ENCODE measurements around the gene TMOD3.

The TMOD3 gene

DNA sequence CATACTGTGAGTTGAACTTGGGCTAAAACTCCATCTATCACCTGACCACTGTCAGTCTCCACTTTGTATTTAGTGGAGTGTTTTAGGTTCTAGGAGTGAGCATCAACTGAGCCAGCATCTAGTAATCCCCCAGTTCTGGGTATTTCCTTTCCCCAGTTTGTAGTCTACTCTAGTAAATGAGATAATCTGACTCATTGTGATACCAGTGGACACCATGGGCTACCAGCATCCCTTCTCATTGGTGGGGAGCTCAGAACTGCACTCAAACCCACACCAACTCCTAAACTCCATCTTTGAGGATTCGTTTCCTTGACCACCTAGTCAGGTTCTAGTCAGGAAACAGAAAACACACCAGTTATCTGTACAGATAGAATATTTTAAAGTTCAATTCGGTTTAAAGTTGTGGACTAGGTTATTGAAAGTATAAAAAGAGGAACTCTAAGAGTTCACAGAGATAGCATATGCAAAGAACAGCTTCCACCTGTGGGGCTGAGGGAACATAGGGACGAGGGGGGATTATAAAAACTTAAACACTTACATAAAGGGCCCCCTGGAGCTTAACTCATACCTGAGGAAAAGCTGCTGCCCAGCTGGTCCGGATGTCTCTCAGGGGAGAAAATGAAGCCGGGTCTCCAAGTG is 106.1 kb downstream of the TMOD3 start:
- DNase-seq (ENCODE audit: extremely low read depth, low read depth), result no peak

DNA sequence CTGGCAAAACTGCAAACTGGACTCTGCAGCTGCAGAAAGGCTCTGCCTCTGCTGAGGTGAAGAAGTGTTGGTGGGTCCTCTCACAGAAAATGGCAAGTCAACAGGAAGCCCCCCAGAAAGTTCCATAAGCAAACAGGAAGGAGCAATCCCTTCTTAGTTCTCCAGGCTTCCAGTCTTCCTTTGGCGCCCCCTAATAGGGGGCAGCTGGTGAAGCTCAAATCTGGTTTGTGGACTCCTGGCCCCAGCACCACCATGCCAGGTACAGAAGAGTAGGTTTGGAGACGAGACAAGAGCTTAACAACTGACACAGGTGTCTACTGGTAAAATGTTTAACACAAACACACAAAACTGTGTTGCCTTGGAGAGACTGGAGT is 106.6 kb downstream of the TMOD3 start:
- DNase-seq (ENCODE audit: extremely low read depth, low read depth), result no peak
- no peak; the same call in 1 of the 2 replicates for TF ChIP-seq CTCF (IDR thresholded peaks at IDR 0.05; ENCODE audit: low read depth, low read length)

More for the DNA sequence above, 106.1 kb downstream of the TMOD3 start:
- no peak for TF ChIP-seq CTCF (IDR thresholded peaks at IDR 0.05; ENCODE audit: low read depth, low read length)

DNA sequence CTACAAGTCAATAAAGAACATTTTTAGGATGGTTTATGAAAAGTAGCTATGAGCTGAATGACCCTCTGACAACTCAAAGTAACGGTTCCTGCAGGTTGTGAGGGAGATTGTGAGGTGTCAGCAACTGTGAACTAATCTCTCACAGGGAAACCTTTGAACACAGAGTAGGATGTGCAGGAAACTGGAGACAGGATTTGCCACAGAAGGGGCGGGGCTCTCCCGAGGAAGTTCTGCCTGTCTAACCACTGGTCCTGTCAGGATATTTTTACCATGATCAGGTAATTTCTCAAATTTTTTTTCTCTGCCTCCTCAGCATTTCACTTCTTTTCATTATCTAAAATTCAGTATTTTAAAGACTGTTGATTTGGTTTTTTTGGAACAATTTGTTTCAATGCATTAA is 108.8 kb downstream of the TMOD3 start:
- no peak for DNase-seq (ENCODE audit: extremely low read depth, low read depth)
- TF ChIP-seq CTCF (IDR thresholded peaks at IDR 0.05; ENCODE audit: low read depth, low read length), result no peak

DNA sequence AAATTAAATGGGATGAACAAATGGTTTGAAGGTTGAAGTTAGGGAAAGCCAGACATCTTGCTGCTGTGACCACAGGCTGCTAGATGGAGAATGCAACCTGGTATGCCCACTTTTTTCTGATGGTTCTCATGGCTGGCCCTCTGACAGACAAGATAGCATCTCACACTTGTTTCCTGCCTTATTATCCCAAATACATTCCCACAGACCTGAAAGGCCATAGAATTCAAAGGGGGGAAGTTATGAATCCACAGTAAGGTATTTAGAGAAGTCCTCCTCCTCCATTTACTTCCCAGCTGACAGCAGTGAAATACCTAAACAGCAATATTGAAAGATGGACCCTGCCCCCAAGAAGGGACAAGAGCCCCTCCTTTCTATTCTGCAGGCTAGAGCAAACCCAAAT is 109.8 kb downstream of the TMOD3 start:
- TF ChIP-seq CTCF (IDR thresholded peaks at IDR 0.05; ENCODE audit: low read depth, low read length), result no peak
- no peak for DNase-seq (ENCODE audit: extremely low read depth, low read depth)

DNA sequence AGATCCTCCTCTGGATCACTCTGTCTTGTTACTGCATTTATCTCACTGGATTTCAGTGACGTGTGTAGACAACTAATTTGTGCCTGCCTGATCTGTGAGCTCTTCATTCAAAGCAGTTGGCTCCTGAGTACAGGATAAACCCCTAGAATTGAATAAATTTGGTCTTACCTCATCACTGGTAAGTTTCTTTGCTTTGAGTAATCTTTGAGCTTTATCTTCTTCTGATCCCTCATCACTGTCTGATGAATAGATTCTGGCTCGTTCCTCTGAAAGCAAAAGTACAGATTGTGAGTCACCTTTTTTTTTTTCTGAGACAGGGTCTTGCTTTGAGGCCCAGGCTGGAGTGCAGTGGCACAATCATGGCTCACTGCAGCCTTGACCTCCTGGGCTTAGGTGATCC is 117.7 kb downstream of the TMOD3 start:
- no peak for DNase-seq (ENCODE audit: extremely low read depth, low read depth)
- no peak for TF ChIP-seq CTCF (IDR thresholded peaks at IDR 0.05; ENCODE audit: low read depth, low read length)

- no peak for DNase-seq (ENCODE audit: extremely low read depth, low read depth)
- TF ChIP-seq CTCF (IDR thresholded peaks at IDR 0.05; ENCODE audit: low read depth, low read length), result no peak
Measured at GRCh38 chr15:51952805-51953204, 123.4 kb downstream of the TMOD3 start.

- no peak for DNase-seq (ENCODE audit: extremely low read depth, low read depth)
- no peak for TF ChIP-seq CTCF (IDR thresholded peaks at IDR 0.05; ENCODE audit: low read depth, low read length)
Measured at GRCh38 chr15:51955504-51955903, 126.1 kb downstream of the TMOD3 start.
